GM12865 (cell line): ENCODE measurements around the gene RGS19.
A peak's percentile ranks its signal among the peaks of the same experiment; 100 is the strongest.

Source experiments
- DNase-seq: peaks from one replicate; pipeline ENCODE4 v3.0.0; 2010; ENCODE audit warnings: low read depth
- H3K4me3 ChIP-seq: 2 replicates; pipeline ENCODE4 v1.5.1; 2011; ENCODE audit warnings: mild to moderate bottlenecking, low read depth, low read length, control low read depth
- CTCF ChIP-seq: IDR thresholded peaks from 2 replicates; pipeline ENCODE4 v1.5.1; 2011; ENCODE audit warnings: low read length, control low read depth, low read depth, inconsistent platforms; ENCODE audit not compliant: insufficient read depth; ENCODE audit errors: missing control alignments

The RGS19 gene

GRCh38 chr20:64041781-64042053, 37.6 kb downstream of the RGS19 start:
- TF ChIP-seq CTCF, result no peak
- DNase-seq, result peak; percentile 35
- H3K4me3 ChIP-seq, result peak overlapping the region; percentile 61

DNA sequence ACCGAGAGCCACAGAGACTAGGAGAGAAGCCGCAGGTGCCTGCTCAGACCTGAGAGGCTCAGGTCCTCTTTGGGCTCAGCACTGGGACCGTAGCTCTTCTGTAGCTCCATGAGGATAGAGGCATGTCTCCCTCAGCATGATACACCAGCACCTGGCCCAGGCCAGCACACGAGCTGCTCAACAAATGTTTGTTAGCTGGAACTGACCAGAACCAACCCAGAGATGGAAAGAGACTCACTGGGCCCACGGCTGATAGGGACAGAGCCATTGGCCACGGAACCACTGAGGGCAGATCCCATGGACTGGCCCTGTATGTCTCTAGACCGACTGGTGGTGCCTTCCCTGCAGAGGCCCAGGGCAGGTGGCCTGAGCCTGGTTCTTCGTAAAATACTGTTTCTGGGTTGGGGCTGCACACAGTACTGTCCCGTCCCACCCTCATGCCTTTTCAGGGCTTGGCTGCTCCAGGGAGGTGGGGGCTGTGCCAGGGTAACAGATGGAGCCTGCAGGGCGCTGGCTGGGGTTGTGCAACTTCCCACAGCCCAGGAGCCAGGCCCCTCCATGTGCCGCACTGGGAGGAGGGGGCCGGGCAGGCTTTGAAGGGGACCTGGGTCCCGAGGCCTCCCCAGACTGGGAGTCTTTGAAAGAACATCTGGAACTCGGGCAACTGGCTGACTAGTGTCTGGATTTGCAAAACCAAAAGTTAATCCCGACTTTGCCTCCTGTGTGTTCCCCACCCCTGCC, 38.1 kb downstream of the RGS19 start:
- no peak for DNase-seq
- TF ChIP-seq CTCF, result no peak
- H3K4me3 ChIP-seq, result peak overlapping the region; percentile 61

GRCh38 chr20:64040231-64041039, 38.9 kb downstream of the RGS19 start:
- H3K4me3 ChIP-seq, result no peak overlapping the region
- DNase-seq, result no peak
- TF ChIP-seq CTCF, result no peak

GRCh38 chr20:64039293-64040160, 39.8 kb downstream of the RGS19 start:
- TF ChIP-seq CTCF, result no peak
- H3K4me3 ChIP-seq, result peak overlapping the region; percentile 70
- no peak for DNase-seq

GRCh38 chr20:64038565-64039292, 40.6 kb downstream of the RGS19 start:
- TF ChIP-seq CTCF, result peak; percentile 85
- H3K4me3 ChIP-seq, result peak overlapping the region; percentile 70
- DNase-seq, result peak; percentile 90

GRCh38 chr20:64038224-64038564, 41.1 kb downstream of the RGS19 start:
- no peak for TF ChIP-seq CTCF
- peak overlapping the region; percentile 70 for H3K4me3 ChIP-seq
- DNase-seq, result peak; percentile 77
